Panc1 (cell line): ENCODE measurements around the gene PDE11A. TPM values are rescaled to one million over a fixed set of nuclear protein-coding genes. Genes with fewer than 3 reads are reported as not detected.

Source experiments
- ATAC-seq: fragments of 200-7000 bp; cut with Tn5 transposase; 2 replicates; pipeline ENCODE4 v1.9.1; 2020; ENCODE audit warnings: mild to moderate bottlenecking, moderate library complexity
- BruUV-seq: library from RNA; stranded (reverse); fragments of 400-500 nt; replicated peaks from 2 replicates; lab custom pipeline; 2021; lab: Mats Ljungman, UMichigan
- CTCF ChIA-PET: fragments of 300-600 bp; sonication (Branson Sonifier 250); formaldehyde crosslinking; loops from one replicate; lab custom pipeline; 2022; ENCODE audit warnings: antibody characterized with exemption; lab: Charles Lee
- POLR2A ChIA-PET: fragments of 300-600 bp; sonication (Branson Sonifier 250); formaldehyde crosslinking; loops from one replicate; lab custom pipeline; 2022; ENCODE audit warnings: antibody characterized with exemption; lab: Charles Lee
- DNase-seq: peaks from one replicate; pipeline ENCODE4 v3.0.0-alpha.2; 2010; ENCODE audit warnings: low read depth, low spot score
- H3K27ac ChIP-seq: 2 replicates; pipeline ENCODE4 v1.5.1; 2011; ENCODE audit warnings: mild to moderate bottlenecking, low read length, inconsistent platforms
- H3K27me3 ChIP-seq: fragments of 200-500 bp; sonication (Bioruptor generic); 2 replicates; pipeline ENCODE4 v1.6.0; 2014; ENCODE audit warnings: low read length, inconsistent platforms; ENCODE audit not compliant: control insufficient read depth, insufficient read depth
- H3K36me3 ChIP-seq: fragments of 200-500 bp; sonication (Bioruptor generic); 2 replicates; pipeline ENCODE4 v1.5.1; 2014; ENCODE audit warnings: inconsistent platforms, mild to moderate bottlenecking, low read length, moderate library complexity; ENCODE audit not compliant: control insufficient read depth, insufficient read depth
- H3K4me1 ChIP-seq: 2 replicates; pipeline ENCODE4 v1.5.1; 2011; ENCODE audit warnings: inconsistent platforms, mild to moderate bottlenecking, low read length, moderate library complexity; ENCODE audit not compliant: control insufficient read depth, insufficient read depth
- H3K4me3 ChIP-seq, 2 experiments: 2 replicates each; pipeline ENCODE4 v1.5.1; 2011 to 2012; ENCODE audit warnings: low read depth in 2 of 2, low read length in 2 of 2, mild to moderate bottlenecking in 2 of 2, inconsistent platforms in 1 of 2, moderate library complexity in 1 of 2
- H3K9me3 ChIP-seq: fragments of 200-500 bp; sonication (Bioruptor generic); 2 replicates; pipeline ENCODE4 v1.5.1; 2014; ENCODE audit warnings: low read depth, mild to moderate bottlenecking, inconsistent platforms, low read length, moderate library complexity; ENCODE audit not compliant: control insufficient read depth, insufficient read depth
- CTCF ChIP-seq: fragments of 450-650 bp; IDR thresholded peaks from 2 replicates; pipeline ENCODE4 v1.5.1; 2017; ENCODE audit warnings: mild to moderate bottlenecking
- POLR2AphosphoS5 ChIP-seq: IDR thresholded peaks from 2 replicates; pipeline ENCODE4 v1.6.1; 2012; ENCODE audit warnings: mild to moderate bottlenecking, low read depth, low read length, moderate library complexity
- REST ChIP-seq, 2 experiments: IDR thresholded peaks; 2 replicates each; pipeline ENCODE4 v1.6.1; 2011 to 2012; ENCODE audit warnings: low read depth in 2 of 2, control low read depth in 1 of 2, low read length in 1 of 2, mild to moderate bottlenecking in 1 of 2, moderate library complexity in 1 of 2; ENCODE audit not compliant: insufficient read depth in 1 of 2
- SIN3A ChIP-seq: IDR thresholded peaks from 2 replicates; pipeline ENCODE4 v1.6.1; 2012; ENCODE audit warnings: low read depth, mild to moderate bottlenecking, low read length, moderate library complexity, borderline replicate concordance; ENCODE audit not compliant: insufficient read depth
- TCF7L2 ChIP-seq: IDR thresholded peaks from 2 replicates; pipeline ENCODE4 v1.6.1; 2011; ENCODE audit warnings: mild to moderate bottlenecking, low read depth, low read length, inconsistent platforms
- in situ Hi-C: cut with HindIII; loops from 2 replicates; pipeline ENCODE4 v1.10.0; 2016; ENCODE audit warnings: low sequenced_read_pairs, low pct_unique_long_range_greater_than_20kb
- intact Hi-C: fragments of 100-400 bp; cut with micrococcal nuclease; formaldehyde crosslinking; loops from one replicate; pipeline ENCODE4 v1.10.0; 2022; ENCODE audit not compliant: unreplicated experiment
- total RNA-seq: library from RNA; stranded (reverse); gene quantifications from one replicate; pipeline ENCODE4 v1.2.1, GENCODE V29; 2021; ENCODE audit not compliant: unreplicated experiment

Gene PDE11A
- total RNA-seq, 1 experiment from 2014 or later: not detected

GRCh38 chr2:178088774-178089270, 16.2 kb upstream of the PDE11A start:
- in situ Hi-C loops: no loop called here

GRCh38 chr2:178084273-178084672, 11.7 kb upstream of the PDE11A start:
- in situ Hi-C loops (no loop called here), intact Hi-C loops (no loop called here)
- CTCF ChIA-PET: no interaction called here
- Histone ChIP-seq H3K9me3 (no peaks in the 10 kb centered on the region), H3K27me3 (no peaks in the 10 kb centered on the region), H3K27ac (no peak overlapping the region), H3K4me1 (no peaks in the 10 kb centered on the region), H3K36me3 (no peaks in the 10 kb centered on the region), H3K4me3 (no peak overlapping the region)
- POLR2A ChIA-PET: interaction anchor here (0.7 kb wide), 1 partner anchor 20 kb away, joined by 7 read pairs; no protein-coding TSS in a partner anchor
- no TSS peak for BruUV-seq
- TF ChIP-seq SIN3A: no peak
- no peak for TF ChIP-seq TCF7L2
- no peak for TF ChIP-seq REST (IDR thresholded peaks at IDR 0.05; ENCODE audit: insufficient read depth in 1 of 2, low read depth in 2 of 2, low read length in 1 of 2)
- TF ChIP-seq CTCF: no peak
- ATAC-seq: no peak
- no peak for DNase-seq

More at GRCh38 chr2:178088774-178089270, 16.2 kb upstream of the PDE11A start:
- intact Hi-C loops: no loop called here
- Histone ChIP-seq H3K27me3 (no peaks in the 10 kb centered on the region), H3K36me3 (no peaks in the 10 kb centered on the region), H3K9me3 (no peaks in the 10 kb centered on the region), H3K4me1 (no peaks in the 10 kb centered on the region), H3K4me3 (no peak overlapping the region), H3K27ac (no peak overlapping the region)
- ChIA-PET POLR2A (no interaction called here), CTCF (no interaction called here)
- ATAC-seq: no peak
- BruUV-seq: no TSS peak
- no peak for TF ChIP-seq TCF7L2
- no peak for DNase-seq

- DNase-seq: no peak
- intact Hi-C loops: no loop called here
- POLR2A ChIA-PET: no interaction called here
Measured at GRCh38 chr2:178082408-178083045, 9.9 kb upstream of the PDE11A start.

More at GRCh38 chr2:178082408-178083045, 9.9 kb upstream of the PDE11A start:
- no peaks in the 10 kb centered on the region for H3K36me3 ChIP-seq
- no peaks in the 10 kb centered on the region for H3K9me3 ChIP-seq
- no TSS peak for BruUV-seq
- ATAC-seq: no peak
- in situ Hi-C loops: no loop called here
- CTCF ChIA-PET: no interaction called here
- H3K4me3 ChIP-seq: no peak overlapping the region
- no peaks in the 10 kb centered on the region for H3K4me1 ChIP-seq
- no peak for TF ChIP-seq REST (IDR thresholded peaks at IDR 0.05; ENCODE audit: insufficient read depth in 1 of 2, low read depth in 2 of 2, low read length in 1 of 2)
- TF ChIP-seq TCF7L2: no peak
- TF ChIP-seq CTCF: no peak
- no peak for TF ChIP-seq POLR2AphosphoS5
- no peak for TF ChIP-seq SIN3A
- no peaks in the 10 kb centered on the region for H3K27me3 ChIP-seq
- no peak overlapping the region for H3K27ac ChIP-seq
